ENCODE data around the gene CAMK2B.

DNA sequence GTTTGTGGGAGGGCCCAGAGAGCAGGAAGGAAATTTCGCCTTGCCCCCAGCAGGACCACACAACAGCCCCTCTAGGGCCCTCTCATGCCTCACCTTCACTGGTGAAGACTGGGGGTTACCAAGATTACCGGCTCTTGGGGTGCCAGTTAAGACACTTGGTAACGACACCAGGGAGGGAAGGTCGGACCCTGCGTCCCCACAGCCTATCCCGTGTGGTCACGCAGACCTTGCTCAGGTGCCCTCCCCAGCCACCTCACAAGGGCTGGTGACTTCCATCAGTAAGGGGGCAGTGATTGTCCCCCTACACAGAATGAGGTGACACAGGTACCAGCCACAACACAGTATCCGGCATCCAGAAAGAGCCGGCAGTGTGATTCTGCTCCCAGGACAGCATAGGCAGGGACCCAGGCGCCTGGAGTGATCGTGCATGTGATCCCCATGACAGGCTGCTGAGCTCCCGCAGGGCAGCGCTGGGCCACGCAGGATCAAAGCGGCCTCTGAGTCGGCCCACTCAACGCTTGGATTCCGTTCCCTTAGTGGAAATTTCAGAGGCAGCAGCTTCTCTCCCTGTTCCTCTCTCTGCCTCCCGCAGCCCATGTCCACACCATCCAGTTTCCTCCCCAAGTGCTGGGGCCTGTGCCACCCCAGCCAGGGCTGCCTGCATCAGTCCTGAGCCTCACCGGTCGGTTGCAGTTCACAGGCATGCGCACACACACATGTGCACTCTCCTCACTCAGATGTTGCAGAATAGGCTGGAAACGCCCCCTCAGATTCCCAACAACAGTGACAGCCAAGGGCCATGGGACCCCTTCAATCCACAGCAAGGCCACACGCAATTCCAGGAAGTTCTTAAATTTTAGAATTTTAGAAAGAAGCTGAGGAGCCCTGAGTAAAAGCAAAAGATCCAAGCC, 35.8 kb downstream of the CAMK2B start:
- TF ChIP-seq, protein P1, sequence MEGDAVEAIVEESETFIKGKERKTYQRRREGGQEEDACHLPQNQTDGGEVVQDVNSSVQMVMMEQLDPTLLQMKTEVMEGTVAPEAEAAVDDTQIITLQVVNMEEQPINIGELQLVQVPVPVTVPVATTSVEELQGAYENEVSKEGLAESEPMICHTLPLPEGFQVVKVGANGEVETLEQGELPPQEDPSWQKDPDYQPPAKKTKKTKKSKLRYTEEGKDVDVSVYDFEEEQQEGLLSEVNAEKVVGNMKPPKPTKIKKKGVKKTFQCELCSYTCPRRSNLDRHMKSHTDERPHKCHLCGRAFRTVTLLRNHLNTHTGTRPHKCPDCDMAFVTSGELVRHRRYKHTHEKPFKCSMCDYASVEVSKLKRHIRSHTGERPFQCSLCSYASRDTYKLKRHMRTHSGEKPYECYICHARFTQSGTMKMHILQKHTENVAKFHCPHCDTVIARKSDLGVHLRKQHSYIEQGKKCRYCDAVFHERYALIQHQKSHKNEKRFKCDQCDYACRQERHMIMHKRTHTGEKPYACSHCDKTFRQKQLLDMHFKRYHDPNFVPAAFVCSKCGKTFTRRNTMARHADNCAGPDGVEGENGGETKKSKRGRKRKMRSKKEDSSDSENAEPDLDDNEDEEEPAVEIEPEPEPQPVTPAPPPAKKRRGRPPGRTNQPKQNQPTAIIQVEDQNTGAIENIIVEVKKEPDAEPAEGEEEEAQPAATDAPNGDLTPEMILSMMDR (conservative IDR thresholded peaks at IDR 0.05; ENCODE audit: low read length): no peak
- no peak for TF ChIP-seq EZH2phosphoT487 (IDR thresholded peaks at IDR 0.05; ENCODE audit: borderline replicate concordance)

Data from Loucy (cell line).